NCI-H2029 treated with DMSO at 0.1 percent for 48 hours (cell line): ENCODE measurements around the gene TNIK.
A peak's percentile ranks its signal among the peaks of the same experiment; 100 is the strongest.

Experiments used
- DNase-seq: peaks from one replicate; lab custom pipeline; 2025; lab: John Stamatoyannopoulos, UW

The TNIK gene

GRCh38 chr3:171282041-171282440, 178.2 kb downstream of the TNIK start:
- no peak for DNase-seq

- no peak for DNase-seq
Measured at GRCh38 chr3:171281256-171281992, 178.8 kb downstream of the TNIK start.

GRCh38 chr3:171279972-171280371, 180.2 kb downstream of the TNIK start:
- DNase-seq: no peak

- DNase-seq: no peak
Measured at GRCh38 chr3:171278299-171278590, 182.0 kb downstream of the TNIK start.

GRCh38 chr3:171277456-171278298, 182.5 kb downstream of the TNIK start:
- DNase-seq: no peak

GRCh38 chr3:171276923-171277322, 183.3 kb downstream of the TNIK start:
- DNase-seq: no peak

- no peak for DNase-seq
Measured at GRCh38 chr3:171274222-171274621, 186.0 kb downstream of the TNIK start.

- no peak for DNase-seq
Measured at GRCh38 chr3:171270541-171270940, 189.7 kb downstream of the TNIK start.

GRCh38 chr3:171269542-171269941, 190.7 kb downstream of the TNIK start:
- DNase-seq: no peak

GRCh38 chr3:171268677-171269076, 191.5 kb downstream of the TNIK start:
- DNase-seq: no peak

GRCh38 chr3:171267104-171267503, 193.1 kb downstream of the TNIK start:
- DNase-seq: peak; percentile 31

GRCh38 chr3:171266740-171267073, 193.5 kb downstream of the TNIK start:
- DNase-seq: no peak

- DNase-seq: no peak
Measured at GRCh38 chr3:171266034-171266739, 194.0 kb downstream of the TNIK start.

- DNase-seq: no peak
Measured at GRCh38 chr3:171264758-171265157, 195.4 kb downstream of the TNIK start.

- DNase-seq: no peak
Measured at GRCh38 chr3:171262431-171262830, 197.8 kb downstream of the TNIK start.

- DNase-seq: peak; percentile 26
Measured at GRCh38 chr3:171261487-171261886, 198.7 kb downstream of the TNIK start.

- no peak for DNase-seq
Measured at GRCh38 chr3:171260899-171261298, 199.3 kb downstream of the TNIK start.

GRCh38 chr3:171260466-171260865, 199.7 kb downstream of the TNIK start:
- DNase-seq: no peak

- no peak for DNase-seq
Measured at GRCh38 chr3:171258316-171258715, 201.9 kb downstream of the TNIK start.

GRCh38 chr3:171257251-171258203, 202.7 kb downstream of the TNIK start:
- DNase-seq: no peak

- no peak for DNase-seq
Measured at GRCh38 chr3:171256445-171257250, 203.6 kb downstream of the TNIK start.
